Mesothelial cell of epicardium (in vitro differentiated cells): Measurements from ENCODE around the gene HAAO. TPM values are rescaled to one million over a fixed set of nuclear protein-coding genes. Genes with fewer than 3 reads are reported as not detected.

ENCODE experiments used
- DNase-seq, 2 experiments: peaks; one replicate each; pipeline ENCODE4 v3.0.0; 2021; ENCODE audit warnings: low spot score in 2 of 2; ENCODE audit not compliant: unreplicated experiment in 2 of 2
- H3K27ac Mint-ChIP-seq: 2 replicates; pipeline ENCODE4 v1.8.0; 2021; ENCODE audit warnings: mixed read lengths
- H3K27me3 Mint-ChIP-seq: 2 replicates; pipeline ENCODE4 v1.8.0; 2021; ENCODE audit warnings: low read depth, mixed read lengths
- H3K36me3 Mint-ChIP-seq: 2 replicates; pipeline ENCODE4 v1.8.0; 2021; ENCODE audit warnings: mixed read lengths
- H3K4me1 Mint-ChIP-seq: 2 replicates; pipeline ENCODE4 v1.8.0; 2021; ENCODE audit warnings: mixed read lengths
- H3K4me3 Mint-ChIP-seq: 2 replicates; pipeline ENCODE4 v1.8.0; 2021; ENCODE audit warnings: mild to moderate bottlenecking, moderate library complexity, mixed read lengths
- H3K9me3 Mint-ChIP-seq: 2 replicates; pipeline ENCODE4 v1.8.0; 2021; ENCODE audit warnings: mixed read lengths
- CTCF ChIP-seq: fragments of 200-600 bp; sonication (generic); IDR thresholded peaks from one replicate; pipeline ENCODE4 v1.5.0; 2021; ENCODE audit warnings: antibody characterized with exemption; ENCODE audit not compliant: unreplicated experiment
- total RNA-seq: library from RNA; stranded (reverse); gene quantifications from 3 replicates; pipeline ENCODE4 v1.2.1, GENCODE V29; 2021

Gene HAAO
- total RNA-seq, 1 donor from 2014 or later, result 23.3 TPM

- Mint-ChIP-seq H3K36me3 (peaks cover 8% of the 10 kb centered on the region), H3K9me3 (no peaks in the 10 kb centered on the region), H3K4me3 (no peak overlapping the region), H3K27me3 (no peaks in the 10 kb centered on the region), H3K27ac (no peak overlapping the region), H3K4me1 (peaks cover 5% of the 10 kb centered on the region)
- DNase-seq, result no peak
- no peak for TF ChIP-seq CTCF
Observed at GRCh38 chr2:42758751-42759150, 33.6 kb downstream of the HAAO start.

- peaks cover 8% of the 10 kb centered on the region for H3K4me1 Mint-ChIP-seq
- peaks cover 9% of the 10 kb centered on the region for H3K36me3 Mint-ChIP-seq
- no peak overlapping the region for H3K4me3 Mint-ChIP-seq
- H3K9me3 Mint-ChIP-seq, result no peaks in the 10 kb centered on the region
- no peak for DNase-seq
- no peak for TF ChIP-seq CTCF
- no peaks in the 10 kb centered on the region for H3K27me3 Mint-ChIP-seq
- H3K27ac Mint-ChIP-seq, result no peak overlapping the region
Observed at GRCh38 chr2:42757981-42758740, 34.2 kb downstream of the HAAO start.

GRCh38 chr2:42756966-42757513, 35.3 kb downstream of the HAAO start:
- H3K4me1 Mint-ChIP-seq, result peaks cover 8% of the 10 kb centered on the region
- H3K4me3 Mint-ChIP-seq, result no peak overlapping the region
- no peaks in the 10 kb centered on the region for H3K9me3 Mint-ChIP-seq
- no peaks in the 10 kb centered on the region for H3K27me3 Mint-ChIP-seq
- H3K27ac Mint-ChIP-seq, result no peak overlapping the region
- no peak for DNase-seq
- peaks cover 7% of the 10 kb centered on the region for H3K36me3 Mint-ChIP-seq
- TF ChIP-seq CTCF, result no peak

DNA sequence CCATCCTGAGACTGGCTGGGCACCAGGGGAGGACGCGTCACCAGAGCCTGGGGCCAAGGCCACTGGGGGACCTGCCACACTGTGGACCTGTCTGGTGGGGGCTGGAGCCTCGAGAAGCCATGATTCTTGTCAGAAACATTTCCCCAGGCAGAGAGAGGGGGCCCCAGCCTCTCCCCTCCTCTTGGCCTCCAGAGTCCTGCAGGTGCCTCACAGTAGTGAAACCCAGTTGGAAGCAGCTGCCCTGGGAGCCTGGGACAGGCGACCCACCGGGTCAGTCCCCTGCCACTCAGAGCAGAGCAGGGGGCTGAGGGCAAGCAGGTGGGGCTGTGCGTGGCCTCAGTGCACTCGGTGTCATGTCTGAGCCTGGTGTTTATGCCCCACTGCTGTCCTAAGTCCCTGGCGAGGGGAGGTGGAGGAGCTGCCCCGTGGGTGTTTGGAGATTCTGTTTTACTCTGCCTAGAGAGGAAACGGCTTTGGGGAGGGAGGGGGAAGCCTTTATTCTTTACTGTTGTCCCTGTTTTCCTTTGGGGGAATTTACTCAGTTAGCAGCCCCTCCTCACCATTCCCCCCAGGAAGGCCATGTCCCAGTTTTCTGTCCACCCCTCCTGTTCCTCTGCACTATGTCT, 36.1 kb downstream of the HAAO start:
- Mint-ChIP-seq H3K4me1 (peaks cover 8% of the 10 kb centered on the region), H3K9me3 (no peaks in the 10 kb centered on the region), H3K4me3 (no peak overlapping the region), H3K27me3 (no peaks in the 10 kb centered on the region), H3K36me3 (peaks cover 7% of the 10 kb centered on the region), H3K27ac (no peak overlapping the region)
- no peak for TF ChIP-seq CTCF
- no peak for DNase-seq

GRCh38 chr2:42755191-42755880, 37.0 kb downstream of the HAAO start:
- Mint-ChIP-seq H3K27ac (no peak overlapping the region), H3K9me3 (peaks cover under 1% of the 10 kb centered on the region), H3K4me3 (no peak overlapping the region), H3K36me3 (peaks cover 12% of the 10 kb centered on the region), H3K27me3 (no peaks in the 10 kb centered on the region), H3K4me1 (peaks cover 8% of the 10 kb centered on the region)
- no peak for DNase-seq
- no peak for TF ChIP-seq CTCF
